ENCODE results near the gene CD52.
"Not testable (repeated sequence)": the region's sequence is repeated elsewhere in the genome, so short reads cannot be mapped to it uniquely, and the experiment has no call there.

Gene CD52

GRCh38 chr1:26302733-26303405 lies 14.9 kb upstream of the CD52 start:
- DNase-seq = no peak

- no peak for DNase-seq
Measured at GRCh38 chr1:26305667-26306289, 12.0 kb upstream of the CD52 start.

- DNase-seq = peak; percentile 96
Measured at GRCh38 chr1:26306290-26307229, 11.2 kb upstream of the CD52 start, which contains the start of gene UBXN11. UBXN11 (minus strand) TSS chr1:26306636; CDS start chr1:26302883, 3,753 bp downstream.

GRCh38 chr1:26307363-26307781 lies 10.4 kb upstream of the CD52 start:
- no peak for DNase-seq

GRCh38 chr1:26307966-26308899 lies 9.5 kb upstream of the CD52 start:
- DNase-seq = not testable (repeated sequence)

GRCh38 chr1:26314501-26314900 lies 3.3 kb upstream of the CD52 start:
- no peak for DNase-seq

- no peak for DNase-seq
Measured at GRCh38 chr1:26315874-26316850, 1.6 kb upstream of the CD52 start.

GRCh38 chr1:26317146-26317545 lies 612 bp upstream of the CD52 start:
- no peak for DNase-seq

GRCh38 chr1:26318338-26319064 lies 743 bp downstream of the CD52 start:
- no peak for DNase-seq

GRCh38 chr1:26320896-26321295 lies 3.1 kb downstream of the CD52 start:
- DNase-seq = no peak

- DNase-seq = peak; percentile 42
Measured at GRCh38 chr1:26321315-26322041, 3.7 kb downstream of the CD52 start.

GRCh38 chr1:26322042-26322331 lies 4.2 kb downstream of the CD52 start:
- no peak for DNase-seq

- DNase-seq = no peak
Measured at GRCh38 chr1:26323382-26323781, 5.6 kb downstream of the CD52 start.

- no peak for DNase-seq
Measured at GRCh38 chr1:26324550-26324949, 6.8 kb downstream of the CD52 start.

- peak; percentile 82 for DNase-seq
Measured at GRCh38 chr1:26327956-26328362, 10.2 kb downstream of the CD52 start.

GRCh38 chr1:26328597-26328996 lies 10.8 kb downstream of the CD52 start:
- DNase-seq = no peak

GRCh38 chr1:26329380-26329779 lies 11.6 kb downstream of the CD52 start:
- DNase-seq = not testable (repeated sequence)

- DNase-seq = no peak
Measured at GRCh38 chr1:26330276-26330675, 12.5 kb downstream of the CD52 start.

- not testable (repeated sequence) for DNase-seq
Measured at GRCh38 chr1:26333312-26333711, 15.6 kb downstream of the CD52 start.
